Gastrocnemius medialis (tissue), 4 donors: ENCODE measurements around the gene NQO2. TPM values are rescaled to one million over a fixed set of nuclear protein-coding genes. Genes with fewer than 3 reads are reported as not detected.
"Not testable (repeated sequence)": the region's sequence is repeated elsewhere in the genome, so short reads cannot be mapped to it uniquely, and the experiment has no call there.

ENCODE experiments used
- ATAC-seq, 2 donors: fragments of 150-250 bp; one replicate each; pipeline ENCODE4 v1.9.1; 2016
- DNase-seq, 2 donors: peaks; one replicate each; pipeline ENCODE4 v3.0.0-alpha.2; 2019
- H3K27ac ChIP-seq, 4 donors: fragments of 200-600 bp; sonication (generic); 1 replicate in 1 of 4; 2 replicates in 3 of 4; pipeline ENCODE4 v1.5.1; 2016 to 2018; ENCODE audit warnings: mild to moderate bottlenecking in 2 of 4, moderate library complexity in 1 of 4
- H3K27me3 ChIP-seq, 3 donors: fragments of 200-600 bp; sonication (generic) in 2 of 3; 1 replicate in 1 of 3; 2 replicates in 2 of 3; pipeline versions ENCODE4 v1.5.1 to v1.6.0; 2016 to 2019; ENCODE audit warnings: mild to moderate bottlenecking in 1 of 3, moderate library complexity in 1 of 3
- H3K36me3 ChIP-seq, 2 donors: fragments of 200-600 bp; sonication (generic) in 1 of 2; one replicate each; pipeline ENCODE4 v1.5.1; 2017 to 2018
- H3K4me1 ChIP-seq, 2 donors: fragments of 200-600 bp; sonication (generic) in 1 of 2; one replicate each; pipeline ENCODE4 v1.5.1; 2016 to 2017; ENCODE audit warnings: mild to moderate bottlenecking in 2 of 2
- H3K4me3 ChIP-seq, 4 donors: fragments of 200-600 bp; sonication (generic) in 3 of 4; 1 replicate in 1 of 4; 2 replicates in 3 of 4; pipeline ENCODE4 v1.5.1; 2016 to 2019; ENCODE audit warnings: mild to moderate bottlenecking in 2 of 4
- H3K9me3 ChIP-seq, 3 donors: fragments of 200-600 bp; sonication (generic) in 2 of 3; 1 replicate in 1 of 3; 2 replicates in 2 of 3; pipeline ENCODE4 v1.5.1; 2016 to 2019
- CTCF ChIP-seq, 5 experiments: fragments of 450-650 bp in 3 of 5; fragments of 200-600 bp in 2 of 5; sonication (generic) in 2 of 5; IDR thresholded peaks in 4 of 5; conservative IDR thresholded peaks in 1 of 5; 1 replicate in 4 of 5; 2 replicates in 1 of 5; pipeline ENCODE4 v1.5.1; 2016 to 2019; ENCODE audit warnings: antibody characterized with exemption in 5 of 5, mild to moderate bottlenecking in 3 of 5, moderate library complexity in 3 of 5
- POLR2A ChIP-seq, 2 donors: fragments of 450-650 bp; IDR thresholded peaks; one replicate each; pipeline ENCODE4 v1.6.1; 2017; ENCODE audit warnings: antibody characterized with exemption in 2 of 2, mild to moderate bottlenecking in 2 of 2, moderate library complexity in 2 of 2
- in situ Hi-C, 4 donors: fragments of 200-750 bp; cut with MboI; loops; one replicate each; pipeline versions ENCODE4 v1.15.0 to v1.8.0; 2017; ENCODE audit warnings: low sequenced_read_pairs in 4 of 4
- intact Hi-C: fragments of 100-400 bp; cut with DNase I; formaldehyde crosslinking; loops from one replicate; pipeline ENCODE4 v1.15.1; 2023; ENCODE audit warnings: low total_unique reads
- total RNA-seq, 4 donors: library from RNA; depleted of rRNA; stranded (reverse); fragments of >200 nt; gene quantifications; one replicate each; pipeline versions ENCODE4 v1.1.0 to v1.2.3, GENCODE V29; 2016

NQO2 gene
- total RNA-seq, 4 donors from 2014 or later: 46.7 to 94.5 (median 60.3) TPM

GRCh38 chr6:3041147-3041546, 41.5 kb downstream of the NQO2 start:
- Histone ChIP-seq H3K27me3 (no peaks in the 10 kb centered on the region), H3K9me3 (no peaks in the 10 kb centered on the region), H3K4me3 (no peak overlapping the region), H3K36me3 (no peaks in the 10 kb centered on the region), H3K4me1 (peaks cover 8 to 12% of the 10 kb centered on the region in 2 donors), H3K27ac (no peak overlapping the region)
- intact Hi-C loops (no loop called here), in situ Hi-C loops (no loop called here)
- TF ChIP-seq CTCF (IDR thresholded peaks at IDR 0.05 in 4 of 5, conservative IDR thresholded peaks at IDR 0.05 in 1 of 5) (no peak), POLR2A (IDR thresholded peaks at IDR 0.05) (no peak)
- ATAC-seq (peak in 1 of 2 donors; percentile 74), DNase-seq (no peak)

DNA sequence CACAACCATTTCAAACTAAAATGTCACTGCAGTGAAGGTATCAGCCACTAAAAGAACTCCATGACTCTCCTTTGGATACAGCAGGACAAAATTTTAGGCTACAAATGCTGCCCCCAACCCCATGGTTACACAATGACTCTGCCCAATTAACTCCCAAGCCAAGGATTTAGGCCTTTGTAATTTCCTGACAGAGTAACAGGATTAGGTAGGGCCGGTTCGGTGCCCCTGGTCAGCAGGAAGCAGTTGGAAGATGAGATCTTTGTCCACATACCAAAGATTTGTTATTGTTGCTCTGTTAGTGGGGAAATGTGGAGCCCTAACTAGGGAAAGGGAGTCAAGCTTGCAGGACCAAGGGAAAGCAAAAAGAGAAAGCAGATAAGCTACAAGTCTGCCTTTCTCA, 41.9 kb downstream of the NQO2 start:
- no peak overlapping the region for H3K27ac ChIP-seq
- no peak for ATAC-seq
- peaks cover 8 to 12% of the 10 kb centered on the region in 2 donors for H3K4me1 ChIP-seq
- H3K4me3 ChIP-seq: no peak overlapping the region
- H3K27me3 ChIP-seq: no peaks in the 10 kb centered on the region
- no peaks in the 10 kb centered on the region for H3K9me3 ChIP-seq
- in situ Hi-C loops: no loop called here
- H3K36me3 ChIP-seq: no peaks in the 10 kb centered on the region
- TF ChIP-seq CTCF (IDR thresholded peaks at IDR 0.05 in 4 of 5, conservative IDR thresholded peaks at IDR 0.05 in 1 of 5): no peak
- no peak for TF ChIP-seq POLR2A (IDR thresholded peaks at IDR 0.05)
- no peak for DNase-seq
- intact Hi-C loops: no loop called here

GRCh38 chr6:3045369-3045768, 45.7 kb downstream of the NQO2 start:
- Histone ChIP-seq H3K27ac (no peak overlapping the region), H3K4me1 (peaks cover 8 to 12% of the 10 kb centered on the region in 2 donors), H3K9me3 (no peaks in the 10 kb centered on the region), H3K4me3 (no peak overlapping the region), H3K36me3 (no peaks in the 10 kb centered on the region), H3K27me3 (no peaks in the 10 kb centered on the region)
- DNase-seq: no peak
- TF ChIP-seq CTCF (IDR thresholded peaks at IDR 0.05 in 4 of 5, conservative IDR thresholded peaks at IDR 0.05 in 1 of 5) (no peak), POLR2A (IDR thresholded peaks at IDR 0.05) (no peak)
- in situ Hi-C loops (no loop called here), intact Hi-C loops (no loop called here)
- ATAC-seq: no peak

- intact Hi-C loops: no loop called here
- DNase-seq: no peak
- Histone ChIP-seq H3K9me3 (no peaks in the 10 kb centered on the region), H3K4me1 (peaks cover 8 to 12% of the 10 kb centered on the region in 2 donors), H3K27ac (no peak overlapping the region), H3K27me3 (no peaks in the 10 kb centered on the region), H3K36me3 (no peaks in the 10 kb centered on the region), H3K4me3 (no peak overlapping the region)
- no peak for ATAC-seq
- in situ Hi-C loops: no loop called here
- TF ChIP-seq CTCF (IDR thresholded peaks at IDR 0.05 in 4 of 5, conservative IDR thresholded peaks at IDR 0.05 in 1 of 5) (no peak), POLR2A (IDR thresholded peaks at IDR 0.05) (no peak)
Observed at GRCh38 chr6:3045777-3046176, 46.1 kb downstream of the NQO2 start.

DNA sequence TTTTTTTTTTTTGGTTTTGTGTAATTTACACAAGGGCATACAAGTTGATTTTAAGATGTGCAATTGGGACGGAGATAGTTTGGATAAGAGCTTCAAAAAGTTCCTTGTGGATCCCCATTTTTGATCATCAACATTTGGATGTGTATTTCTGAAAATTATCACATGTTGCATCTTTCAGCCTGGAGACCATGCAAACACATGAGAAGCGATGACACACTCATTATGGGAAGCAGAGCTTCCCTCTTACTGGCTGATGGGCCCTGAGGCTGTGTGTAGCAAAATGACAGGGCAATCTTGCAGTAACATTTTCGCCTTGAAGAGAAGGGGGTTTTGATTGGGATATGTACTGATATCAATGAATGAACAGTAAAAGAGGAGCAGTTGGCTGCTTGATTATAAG, 46.6 kb downstream of the NQO2 start:
- DNase-seq (no peak), ATAC-seq (no peak)
- Histone ChIP-seq H3K27ac (no peak overlapping the region), H3K27me3 (no peaks in the 10 kb centered on the region), H3K4me3 (no peak overlapping the region), H3K4me1 (peaks cover 5 to 7% of the 10 kb centered on the region in 2 donors), H3K36me3 (no peaks in the 10 kb centered on the region), H3K9me3 (no peaks in the 10 kb centered on the region)
- TF ChIP-seq CTCF (IDR thresholded peaks at IDR 0.05 in 4 of 5, conservative IDR thresholded peaks at IDR 0.05 in 1 of 5) (no peak), POLR2A (IDR thresholded peaks at IDR 0.05) (no peak)
- intact Hi-C loops (no loop called here), in situ Hi-C loops (no loop called here)

- intact Hi-C loops, H3K36me3 ChIP-seq, in situ Hi-C loops, H3K27ac ChIP-seq, H3K4me1 ChIP-seq, DNase-seq, H3K9me3 ChIP-seq, H3K27me3 ChIP-seq, ATAC-seq, H3K4me3 ChIP-seq: not testable (repeated sequence)
Observed at GRCh38 chr6:3048009-3048408, 48.3 kb downstream of the NQO2 start.
